Measurements from ENCODE around the gene KDF1. TPM values are rescaled to one million over a fixed set of nuclear protein-coding genes. Genes with fewer than 3 reads are reported as not detected.

Gene KDF1
- polyA plus RNA-seq, 1 experiment = 0.04 TPM

- DNase-seq (ENCODE audit: low read depth) = no peak
- TF ChIP-seq CTCF (IDR thresholded peaks at IDR 0.05; ENCODE audit: insufficient read depth, low read depth, low read length) = no peak
- Histone ChIP-seq H3K4me3 (ENCODE audit: low read depth, low read length) (no peak overlapping the region), H3K27me3 (ENCODE audit: control insufficient read depth, insufficient read depth, low read length) (peaks cover 14% of the 10 kb centered on the region), H3K36me3 (ENCODE audit: control insufficient read depth, insufficient read depth, low read length) (no peaks in the 10 kb centered on the region)
- ChIA-PET CTCF (interaction anchor here (1.5 kb wide), 1 partner anchor 10 kb away, joined by 3 read pairs; no protein-coding TSS in a partner anchor), POLR2A (no interaction called here)
These were observed 3.0 kb downstream of the KDF1 start for GRCh38 chr1:26957306-26957705.

- DNase-seq (ENCODE audit: low read depth) = no peak
- Histone ChIP-seq H3K27me3 (ENCODE audit: control insufficient read depth, insufficient read depth, low read length) (peaks cover 14% of the 10 kb centered on the region), H3K4me3 (ENCODE audit: low read depth, low read length) (no peak overlapping the region), H3K36me3 (ENCODE audit: control insufficient read depth, insufficient read depth, low read length) (no peaks in the 10 kb centered on the region)
- no peak for TF ChIP-seq CTCF (IDR thresholded peaks at IDR 0.05; ENCODE audit: insufficient read depth, low read depth, low read length)
- ChIA-PET POLR2A (no interaction called here), CTCF (interaction anchor here (1.5 kb wide), 1 partner anchor 11 kb away, joined by 3 read pairs; no protein-coding TSS in a partner anchor)
These were observed 3.9 kb downstream of the KDF1 start for GRCh38 chr1:26956321-26956720.

GRCh38 chr1:26953374-26953773, 6.9 kb downstream of the KDF1 start:
- TF ChIP-seq CTCF (IDR thresholded peaks at IDR 0.05; ENCODE audit: insufficient read depth, low read depth, low read length) = no peak
- CTCF ChIA-PET = no interaction called here
- POLR2A ChIA-PET = no interaction called here
- no peaks in the 10 kb centered on the region for H3K36me3 ChIP-seq (ENCODE audit: control insufficient read depth, insufficient read depth, low read length)
- peaks cover 1% of the 10 kb centered on the region; the same call in 1 of the 2 replicates for H3K27me3 ChIP-seq (ENCODE audit: control insufficient read depth, insufficient read depth, low read length)
- DNase-seq (ENCODE audit: low read depth) = no peak
- H3K4me3 ChIP-seq (ENCODE audit: low read depth, low read length) = no peak overlapping the region

GRCh38 chr1:26951821-26952497, 8.3 kb downstream of the KDF1 start:
- DNase-seq (ENCODE audit: low read depth) = no peak
- TF ChIP-seq CTCF (IDR thresholded peaks at IDR 0.05; ENCODE audit: insufficient read depth, low read depth, low read length) = no peak
- H3K4me3 ChIP-seq (ENCODE audit: low read depth, low read length) = no peak overlapping the region
- H3K36me3 ChIP-seq (ENCODE audit: control insufficient read depth, insufficient read depth, low read length) = no peaks in the 10 kb centered on the region
- POLR2A ChIA-PET = no interaction called here
- CTCF ChIA-PET = no interaction called here
- H3K27me3 ChIP-seq (ENCODE audit: control insufficient read depth, insufficient read depth, low read length) = no peaks in the 10 kb centered on the region; the same call in 1 of the 2 replicates

- POLR2A ChIA-PET = no interaction called here
- CTCF ChIA-PET = no interaction called here
These were observed 9.1 kb downstream of the KDF1 start for GRCh38 chr1:26951216-26951615.

More at GRCh38 chr1:26951216-26951615, 9.1 kb downstream of the KDF1 start:
- Histone ChIP-seq H3K27me3 (ENCODE audit: control insufficient read depth, insufficient read depth, low read length) (no peaks in the 10 kb centered on the region; the same call in 1 of the 2 replicates), H3K4me3 (ENCODE audit: low read depth, low read length) (no peak overlapping the region), H3K36me3 (ENCODE audit: control insufficient read depth, insufficient read depth, low read length) (peaks cover 1% of the 10 kb centered on the region; the same call in 1 of the 2 replicates)
- TF ChIP-seq CTCF (IDR thresholded peaks at IDR 0.05; ENCODE audit: insufficient read depth, low read depth, low read length) = no peak
- no peak for DNase-seq (ENCODE audit: low read depth)

Measured in BJ (cell line).